Stimulated activated CD4-positive, alpha-beta T cell treated with anti-CD3 and anti-CD28 coated beads, Interleukin-12 subunit alpha, Interleukin-12 subunit beta, amount 100 ng/mL, for 24 hours (primary cell): ENCODE measurements around the gene ETAA1.

Source experiments
- DNase-seq, 2 experiments: peaks; one replicate each; pipeline ENCODE4 v3.0.0-alpha.2; 2020; ENCODE audit warnings: low read depth in 2 of 2

The ETAA1 gene

GRCh38 chr2:67397143-67397986, at the start of gene ETAA1:
TSS of gene ETAA1 (plus strand) at chr2:67397333. CDS start at chr2:67397449, 116 bp downstream.
- peak; percentile 85 to 86 for DNase-seq

- DNase-seq = no peak
Observed at GRCh38 chr2:67366832-67367412, 30.2 kb upstream of the ETAA1 start.

DNA sequence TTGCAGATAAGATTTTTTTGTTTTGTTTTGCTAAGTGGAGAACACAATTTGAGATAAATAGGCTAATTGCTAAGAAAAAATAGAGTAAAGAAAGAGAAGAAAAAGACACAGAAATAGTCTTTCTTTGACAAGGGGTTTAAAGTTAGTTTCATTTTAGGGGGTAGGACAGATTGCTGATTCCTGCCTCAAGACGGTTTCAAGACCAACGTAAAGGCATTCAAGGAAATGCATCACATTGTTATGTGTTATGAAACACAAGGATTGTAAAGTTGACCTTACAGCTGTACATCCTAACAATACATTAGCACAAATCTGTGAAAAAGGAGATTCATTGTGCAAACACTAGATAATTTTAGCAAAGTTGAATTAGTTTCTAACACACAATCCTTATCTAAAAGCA, 22.7 kb upstream of the ETAA1 start:
- no peak for DNase-seq

GRCh38 chr2:67374949-67375348, 22.2 kb upstream of the ETAA1 start:
- DNase-seq = no peak

DNA sequence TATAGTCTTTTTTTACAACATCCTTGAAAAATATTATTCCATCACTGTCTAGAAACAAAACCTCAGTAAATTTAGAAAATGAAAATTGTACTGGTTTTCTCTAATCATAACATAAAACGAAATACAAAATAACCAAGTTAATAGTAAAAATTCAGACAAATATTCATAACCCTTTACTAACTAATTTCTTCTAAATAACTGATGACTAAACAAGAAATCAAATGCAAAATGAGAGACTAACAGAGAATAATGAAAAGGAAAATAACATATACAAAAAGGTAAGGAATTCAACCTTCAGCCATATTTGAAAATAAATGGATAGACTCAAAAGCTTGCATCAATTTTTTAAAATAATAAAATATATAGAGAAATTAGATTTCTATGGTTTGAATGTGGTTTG, 18.6 kb upstream of the ETAA1 start:
- DNase-seq = no peak

DNA sequence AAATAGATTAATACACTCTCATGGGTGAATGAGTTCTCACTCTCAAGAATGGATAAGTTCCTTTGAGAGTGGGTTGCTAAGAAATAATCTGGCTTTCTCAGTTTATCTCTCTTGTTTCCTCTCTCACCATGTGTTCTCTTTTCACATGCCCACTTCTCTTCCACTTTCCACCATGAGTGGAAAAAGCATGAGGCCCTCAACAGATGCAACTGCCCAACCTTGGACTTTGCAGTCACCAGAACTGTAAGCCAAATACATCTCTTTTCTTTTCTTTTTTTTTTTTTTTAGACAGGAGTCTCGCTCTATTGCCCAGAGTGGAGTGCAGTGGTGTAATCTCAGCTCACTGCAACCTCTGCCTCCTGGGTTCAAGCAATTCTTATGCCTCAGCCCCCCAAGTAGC, 18.1 kb upstream of the ETAA1 start:
- no peak for DNase-seq

- no peak for DNase-seq
Observed at GRCh38 chr2:67384123-67384822, 12.9 kb upstream of the ETAA1 start.

- no peak for DNase-seq
Observed at GRCh38 chr2:67388680-67389079, 8.5 kb upstream of the ETAA1 start.

DNA sequence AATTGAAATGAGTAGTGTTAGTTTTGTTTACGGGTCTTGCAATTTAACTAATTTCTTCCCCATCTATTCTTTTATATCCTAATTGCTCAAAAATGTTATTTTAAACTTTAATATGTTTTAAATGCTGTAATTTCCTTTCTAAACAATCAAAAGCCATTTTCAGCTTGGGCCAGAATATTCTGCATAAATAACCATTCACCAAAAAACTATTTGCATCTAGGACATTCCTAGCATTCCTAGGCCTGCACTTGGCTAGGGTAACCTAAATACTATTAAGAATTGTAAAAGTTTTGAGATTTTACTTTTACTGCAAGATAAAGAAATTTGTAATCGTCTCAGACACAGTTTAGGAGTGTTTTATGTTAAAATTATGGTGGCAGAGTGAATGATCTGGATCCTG, 7.8 kb upstream of the ETAA1 start:
- no peak for DNase-seq

DNA sequence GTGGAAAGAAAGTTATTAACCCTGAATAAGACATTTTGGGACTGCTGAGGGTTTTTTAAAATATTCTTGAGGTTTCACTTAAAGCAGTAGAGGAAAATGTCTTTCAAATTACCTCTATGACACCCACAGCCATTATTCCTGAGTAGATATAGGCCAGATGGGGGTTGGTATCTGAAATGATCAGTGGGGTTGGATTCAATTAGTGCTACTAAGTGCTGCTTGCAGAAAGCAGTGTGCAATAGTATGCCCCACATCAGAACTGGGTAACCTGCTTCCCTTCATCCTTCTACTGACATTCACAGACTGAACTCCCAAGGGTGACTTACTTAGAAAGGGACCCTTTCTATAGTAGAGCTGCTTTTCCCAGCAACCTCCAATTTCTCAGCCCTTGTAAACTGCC, 7.3 kb upstream of the ETAA1 start:
- no peak for DNase-seq

GRCh38 chr2:67393237-67393636, 3.9 kb upstream of the ETAA1 start:
- no peak for DNase-seq

DNA sequence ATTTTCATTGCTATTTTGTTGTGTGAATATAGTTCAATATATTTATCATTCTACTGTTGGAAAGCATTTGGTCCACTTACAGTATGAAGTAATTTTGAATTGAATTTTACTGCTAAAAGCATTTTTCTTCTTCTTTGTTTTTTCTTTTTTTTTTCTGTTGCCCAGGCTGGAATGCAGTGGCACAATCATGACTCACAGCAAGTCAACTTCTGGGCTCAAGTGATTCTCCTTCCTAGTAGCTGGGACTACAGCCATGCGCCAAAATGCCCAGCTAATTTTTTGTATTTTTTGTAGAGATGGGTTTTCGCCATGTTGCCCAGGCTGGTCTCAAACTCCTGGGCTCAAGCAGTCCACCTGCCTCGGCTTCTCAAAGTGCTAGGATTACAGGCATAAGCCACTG, 2.4 kb upstream of the ETAA1 start:
- no peak for DNase-seq

DNA sequence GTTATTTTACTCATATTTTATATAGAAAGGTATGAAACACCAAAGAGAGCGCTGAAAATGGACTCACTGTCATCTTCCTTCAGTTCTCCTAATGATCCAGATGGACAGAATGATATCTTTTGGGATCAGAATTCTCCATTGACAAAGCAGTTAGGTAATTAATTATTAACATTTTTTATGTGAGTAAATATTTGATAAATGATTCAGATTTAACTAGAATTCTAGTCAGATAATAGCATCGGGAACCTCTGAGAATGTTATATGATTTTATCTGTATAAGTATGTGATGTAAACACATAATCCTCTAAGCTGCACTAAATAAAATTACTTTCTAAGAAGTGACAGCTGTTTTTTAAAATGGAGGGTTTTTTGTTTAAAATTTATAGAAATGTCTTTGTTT, 2.0 kb downstream of the ETAA1 start:
- DNase-seq = no peak

DNA sequence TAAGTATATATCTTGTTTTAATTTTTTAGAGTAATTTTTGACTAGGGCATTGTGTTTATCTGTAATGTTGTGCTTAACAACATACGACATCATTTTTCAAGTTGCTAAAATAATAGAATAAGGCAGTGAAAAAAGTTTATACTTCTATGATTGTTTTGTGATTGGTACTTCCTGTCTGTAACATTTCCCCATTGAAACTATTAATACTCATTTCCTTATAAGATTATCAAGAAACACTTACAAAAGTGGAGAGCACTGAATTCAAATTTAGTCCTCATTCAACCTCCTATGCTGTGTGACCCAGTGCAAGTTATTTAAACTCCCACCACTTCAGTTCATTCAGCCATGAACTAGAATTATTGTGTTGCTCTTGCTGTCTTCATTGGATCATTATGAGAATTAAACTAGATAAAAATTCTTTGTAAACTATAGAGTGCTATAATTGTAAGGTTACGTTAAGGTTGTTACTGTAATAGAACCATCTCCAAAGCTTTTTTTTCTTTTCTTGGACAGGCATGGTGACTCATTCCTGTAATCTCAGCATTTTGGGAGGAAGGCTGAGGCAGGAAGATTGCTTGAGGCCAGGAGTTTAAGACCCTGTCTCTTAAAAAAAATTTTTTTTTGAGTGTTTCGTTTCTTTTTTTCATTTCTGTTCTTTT, 2.8 kb downstream of the ETAA1 start:
- no peak for DNase-seq

DNA sequence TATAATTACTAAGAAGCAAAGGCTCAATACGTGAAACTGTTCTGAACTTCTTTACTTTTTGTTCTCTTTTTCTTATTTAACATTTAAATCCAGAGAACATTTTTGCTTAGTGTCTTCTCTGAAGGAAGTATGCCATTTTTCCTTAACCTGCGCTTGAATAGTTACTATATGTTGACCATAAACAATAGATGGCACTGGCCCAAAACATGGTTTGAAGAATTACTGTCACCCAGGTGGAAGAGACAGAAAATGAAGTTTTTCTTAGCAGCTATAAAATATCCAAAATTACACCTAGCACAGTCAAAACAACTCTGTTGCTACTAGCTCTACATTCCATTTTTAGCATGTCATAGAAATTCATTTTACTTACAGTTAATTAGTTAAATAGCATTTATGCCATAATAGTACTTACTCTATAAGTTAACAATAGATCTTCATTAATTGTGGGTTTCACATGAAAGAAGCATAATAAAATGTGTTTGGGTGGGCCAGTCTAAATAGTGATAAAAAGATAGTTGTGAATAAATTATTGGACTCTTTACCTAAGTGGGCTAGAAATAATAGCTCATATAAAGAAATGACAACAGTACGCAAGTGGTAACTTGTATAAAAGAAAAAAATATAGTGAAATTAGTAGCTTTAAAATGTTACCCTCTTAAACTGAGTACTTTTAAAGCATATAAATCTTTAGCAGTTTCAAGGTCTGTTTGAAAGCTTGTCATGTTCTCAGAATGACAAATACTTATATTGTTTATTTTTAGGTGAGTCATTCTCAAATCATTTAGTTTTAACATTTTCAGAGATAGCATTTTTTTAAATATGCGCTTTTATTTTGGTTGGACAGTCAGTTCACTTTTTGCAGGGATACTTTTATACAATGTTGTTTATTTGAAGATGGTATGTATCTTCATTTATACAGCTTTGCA, 3.7 kb downstream of the ETAA1 start:
- DNase-seq = no peak

DNA sequence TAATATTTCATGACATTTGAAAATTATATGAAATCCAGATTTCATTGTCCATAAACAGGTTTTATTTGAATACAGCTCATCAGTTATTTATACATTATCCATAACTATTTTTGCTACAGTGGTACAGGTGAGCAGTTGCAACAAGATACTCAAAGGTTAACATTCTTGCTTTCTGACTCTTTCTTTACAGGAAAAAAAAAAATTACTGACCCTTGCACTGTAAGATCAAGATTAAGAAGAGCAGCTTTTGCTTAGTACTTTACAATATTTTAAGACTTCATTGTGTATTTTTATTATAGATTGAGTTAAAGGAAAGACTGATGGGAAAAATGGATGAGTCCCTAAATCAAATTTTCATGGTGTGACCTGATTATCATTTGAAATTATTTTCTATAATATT, 11.2 kb downstream of the ETAA1 start:
- no peak for DNase-seq

GRCh38 chr2:67412424-67412823, 15.3 kb downstream of the ETAA1 start:
- no peak for DNase-seq

DNA sequence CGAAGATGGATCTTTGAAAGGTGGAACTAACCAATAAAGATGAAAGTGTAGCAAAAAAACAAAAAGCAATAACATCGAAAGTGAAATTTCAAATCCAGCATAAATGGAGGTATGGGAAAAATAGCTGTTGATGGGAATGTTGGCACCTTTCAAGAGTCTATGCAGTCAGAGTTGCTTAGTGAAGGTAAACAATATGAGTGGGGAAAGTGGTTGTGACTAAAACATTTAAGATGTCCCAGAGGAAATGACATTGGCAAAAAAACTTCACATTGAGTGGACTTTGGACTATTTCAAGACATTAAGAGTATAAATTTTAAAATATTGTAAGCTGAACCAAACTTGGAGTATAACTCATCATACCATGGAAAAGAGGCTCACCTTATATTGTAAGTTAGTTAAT, 17.7 kb downstream of the ETAA1 start:
- DNase-seq = no peak

GRCh38 chr2:67416136-67416535, 19.0 kb downstream of the ETAA1 start:
- DNase-seq = no peak

- no peak for DNase-seq
Observed at GRCh38 chr2:67423489-67423888, 26.4 kb downstream of the ETAA1 start.

DNA sequence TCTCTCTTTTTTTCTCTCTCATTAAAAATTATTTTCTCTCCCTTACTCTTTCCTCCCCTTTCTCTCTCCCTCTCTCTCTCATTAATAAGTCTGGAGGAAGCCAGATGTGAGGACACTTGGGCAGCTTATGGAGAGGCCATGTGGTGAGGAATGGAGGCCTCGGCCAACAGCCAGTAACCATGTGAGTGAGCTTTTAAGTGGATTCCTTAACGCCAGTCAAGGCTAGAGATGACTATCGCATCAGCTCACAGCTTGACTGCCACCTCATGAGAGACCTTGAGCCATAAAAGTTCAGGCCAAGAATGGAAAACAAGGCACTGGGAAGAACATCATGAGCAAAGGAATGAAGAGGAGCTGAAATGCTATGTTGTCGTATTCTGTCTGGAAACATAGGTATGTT, 39.1 kb downstream of the ETAA1 start:
- no peak for DNase-seq
